Activated CD4-positive, alpha-beta T cell treated with anti-CD3 and anti-CD28 coated beads, Interleukin-2, Interleukin-4, amounts not matched to agents 100 ng/mL and 50 ng/mL, durations not matched to agents 16 hours and 8 hours (primary cell): Measurements from ENCODE around the gene NKX2-2.
A peak's percentile ranks its signal among the peaks of the same experiment; 100 is the strongest.
"Not testable (repeated sequence)": the region's sequence is repeated elsewhere in the genome, so short reads cannot be mapped to it uniquely, and the experiment has no call there.

ENCODE experiments used
- DNase-seq: peaks from one replicate; pipeline ENCODE4 v3.0.0-alpha.2; 2020; ENCODE audit warnings: low spot score

NKX2-2 gene

GRCh38 chr20:21508230-21509078 lies 5.4 kb downstream of the NKX2-2 start:
- no peak for DNase-seq

GRCh38 chr20:21507400-21508229 lies 6.2 kb downstream of the NKX2-2 start:
- no peak for DNase-seq

GRCh38 chr20:21505810-21506530 lies 7.9 kb downstream of the NKX2-2 start:
- DNase-seq, result peak; percentile 67

GRCh38 chr20:21505161-21505809 lies 8.6 kb downstream of the NKX2-2 start:
- DNase-seq, result peak; percentile 77

GRCh38 chr20:21504323-21504722 lies 9.5 kb downstream of the NKX2-2 start:
- DNase-seq, result no peak

GRCh38 chr20:21503345-21503744 lies 10.5 kb downstream of the NKX2-2 start:
- peak; percentile 28 for DNase-seq

GRCh38 chr20:21501184-21501583 lies 12.7 kb downstream of the NKX2-2 start:
- DNase-seq, result no peak

GRCh38 chr20:21500599-21500998 lies 13.3 kb downstream of the NKX2-2 start:
- no peak for DNase-seq

GRCh38 chr20:21499641-21500040 lies 14.2 kb downstream of the NKX2-2 start:
- no peak for DNase-seq

- no peak for DNase-seq
Observed at GRCh38 chr20:21498635-21499034, 15.2 kb downstream of the NKX2-2 start.

GRCh38 chr20:21498195-21498594 lies 15.7 kb downstream of the NKX2-2 start:
- no peak for DNase-seq

- no peak for DNase-seq
Observed at GRCh38 chr20:21496452-21496851, 17.4 kb downstream of the NKX2-2 start.

- no peak for DNase-seq
Observed at GRCh38 chr20:21493049-21493448, 20.8 kb downstream of the NKX2-2 start.

GRCh38 chr20:21490105-21490504 lies 23.8 kb downstream of the NKX2-2 start:
- no peak for DNase-seq

- not testable (repeated sequence) for DNase-seq
Observed at GRCh38 chr20:21480144-21480543, 33.7 kb downstream of the NKX2-2 start.

GRCh38 chr20:21465799-21466198 lies 48.1 kb downstream of the NKX2-2 start:
- DNase-seq, result no peak

- DNase-seq, result no peak
Observed at GRCh38 chr20:21464916-21465315, 48.9 kb downstream of the NKX2-2 start.
